ENCODE measurements around the gene GRPEL2.

The GRPEL2 gene

GRCh38 chr5:149319174-149319573 is 26.1 kb upstream of the GRPEL2 start:
- no peak for DNase-seq (ENCODE audit: low spot score)

GRCh38 chr5:149320791-149321330 is 24.4 kb upstream of the GRPEL2 start:
- peak; percentile 50 for DNase-seq (ENCODE audit: low spot score)

GRCh38 chr5:149322518-149322917 is 22.8 kb upstream of the GRPEL2 start:
- no peak for DNase-seq (ENCODE audit: low spot score)

GRCh38 chr5:149323210-149323609 is 22.1 kb upstream of the GRPEL2 start:
- DNase-seq (ENCODE audit: low spot score) = no peak

- no peak for DNase-seq (ENCODE audit: low spot score)
These were observed 21.6 kb upstream of the GRPEL2 start for GRCh38 chr5:149323621-149324205.

- DNase-seq (ENCODE audit: low spot score) = no peak
These were observed 20.7 kb upstream of the GRPEL2 start for GRCh38 chr5:149324641-149325040.

GRCh38 chr5:149325166-149325735 is 20.0 kb upstream of the GRPEL2 start:
- no peak for DNase-seq (ENCODE audit: low spot score)

GRCh38 chr5:149325894-149326293 is 19.4 kb upstream of the GRPEL2 start:
- DNase-seq (ENCODE audit: low spot score) = no peak

GRCh38 chr5:149326611-149327010 is 18.7 kb upstream of the GRPEL2 start:
- no peak for DNase-seq (ENCODE audit: low spot score)

- no peak for DNase-seq (ENCODE audit: low spot score)
These were observed 17.1 kb upstream of the GRPEL2 start for GRCh38 chr5:149328177-149328576.

- no peak for DNase-seq (ENCODE audit: low spot score)
These were observed 11.4 kb upstream of the GRPEL2 start for GRCh38 chr5:149333711-149334443.

GRCh38 chr5:149337736-149338135 is 7.6 kb upstream of the GRPEL2 start:
- no peak for DNase-seq (ENCODE audit: low spot score)

- DNase-seq (ENCODE audit: low spot score) = no peak
These were observed 6.9 kb upstream of the GRPEL2 start for GRCh38 chr5:149338364-149338763.

- DNase-seq (ENCODE audit: low spot score) = no peak
These were observed 4.4 kb upstream of the GRPEL2 start for GRCh38 chr5:149340920-149341319.

GRCh38 chr5:149341876-149342275 is 3.4 kb upstream of the GRPEL2 start:
- DNase-seq (ENCODE audit: low spot score) = no peak

GRCh38 chr5:149344151-149344550 is 1.1 kb upstream of the GRPEL2 start:
- no peak for DNase-seq (ENCODE audit: low spot score)

- no peak for DNase-seq (ENCODE audit: low spot score)
These were observed 558 bp downstream of the GRPEL2 start for GRCh38 chr5:149345892-149346222.

GRCh38 chr5:149348518-149348917 is 3.2 kb downstream of the GRPEL2 start:
- DNase-seq (ENCODE audit: low spot score) = no peak

GRCh38 chr5:149349382-149349781 is 4.1 kb downstream of the GRPEL2 start:
- no peak for DNase-seq (ENCODE audit: low spot score)

GRCh38 chr5:149352169-149352568 is 6.9 kb downstream of the GRPEL2 start:
- no peak for DNase-seq (ENCODE audit: low spot score)

- DNase-seq (ENCODE audit: low spot score) = no peak
These were observed 8.6 kb downstream of the GRPEL2 start for GRCh38 chr5:149353911-149354310.

- DNase-seq (ENCODE audit: low spot score) = no peak
These were observed 10.4 kb downstream of the GRPEL2 start for GRCh38 chr5:149355688-149356087.

- DNase-seq (ENCODE audit: low spot score) = no peak
These were observed 11.1 kb downstream of the GRPEL2 start for GRCh38 chr5:149356391-149356790.

All from hematopoietic multipotent progenitor cell treated with erythropoietin and hydrocortisone succinate and interleukin-3 and kit ligand, for 17 days (in vitro differentiated cells).